NT2/D1 (cell line): ENCODE results near the gene RHOBTB3.

Experiments
- SUZ12 ChIP-seq: IDR thresholded peaks from 2 replicates; pipeline ENCODE4 v1.6.1; 2011; ENCODE audit not compliant: insufficient read length, insufficient read depth; ENCODE audit errors: extremely low read depth
- YY1 ChIP-seq: IDR thresholded peaks from 2 replicates; pipeline ENCODE4 v1.6.1; 2011; ENCODE audit not compliant: insufficient read length, insufficient read depth
- ZNF274 ChIP-seq: IDR thresholded peaks from 2 replicates; pipeline ENCODE4 v1.6.1; 2011; ENCODE audit warnings: mild to moderate bottlenecking, low read depth, low read length

DNA sequence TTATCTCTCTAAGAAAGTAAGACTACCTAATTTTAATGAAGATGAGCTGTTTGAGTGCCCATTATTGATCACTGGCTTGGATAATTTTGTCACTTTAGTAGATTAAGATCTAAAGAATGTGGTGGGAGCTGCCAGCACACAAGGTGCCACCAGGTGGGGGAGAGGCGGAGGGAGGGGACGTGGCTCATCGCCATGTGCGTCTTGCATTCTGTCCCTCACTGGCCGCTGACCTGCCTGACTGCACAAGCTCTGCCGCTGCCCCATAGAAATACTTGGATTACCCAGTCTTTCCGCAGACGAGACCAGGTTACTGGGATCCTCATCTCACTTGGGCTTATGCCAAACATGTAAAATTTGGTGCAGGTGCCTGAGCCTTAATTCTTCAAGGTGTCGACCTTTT is 37.6 kb downstream of the RHOBTB3 start:
- TF ChIP-seq YY1 (no peak), SUZ12 (no peak), ZNF274 (no peak)
